HG02588 (cell line): Measurements from ENCODE around the gene STK11IP.
"Not testable (repeated sequence)": the region's sequence is repeated elsewhere in the genome, so short reads cannot be mapped to it uniquely, and the experiment has no call there.

Experiments
- ATAC-seq: cut with Tn5 transposase; IDR thresholded peaks from one replicate; pipeline ENCODE4 v1.9.1; 2021; ENCODE audit warnings: mild to moderate bottlenecking, moderate library complexity; ENCODE audit not compliant: unreplicated experiment

Gene STK11IP

DNA sequence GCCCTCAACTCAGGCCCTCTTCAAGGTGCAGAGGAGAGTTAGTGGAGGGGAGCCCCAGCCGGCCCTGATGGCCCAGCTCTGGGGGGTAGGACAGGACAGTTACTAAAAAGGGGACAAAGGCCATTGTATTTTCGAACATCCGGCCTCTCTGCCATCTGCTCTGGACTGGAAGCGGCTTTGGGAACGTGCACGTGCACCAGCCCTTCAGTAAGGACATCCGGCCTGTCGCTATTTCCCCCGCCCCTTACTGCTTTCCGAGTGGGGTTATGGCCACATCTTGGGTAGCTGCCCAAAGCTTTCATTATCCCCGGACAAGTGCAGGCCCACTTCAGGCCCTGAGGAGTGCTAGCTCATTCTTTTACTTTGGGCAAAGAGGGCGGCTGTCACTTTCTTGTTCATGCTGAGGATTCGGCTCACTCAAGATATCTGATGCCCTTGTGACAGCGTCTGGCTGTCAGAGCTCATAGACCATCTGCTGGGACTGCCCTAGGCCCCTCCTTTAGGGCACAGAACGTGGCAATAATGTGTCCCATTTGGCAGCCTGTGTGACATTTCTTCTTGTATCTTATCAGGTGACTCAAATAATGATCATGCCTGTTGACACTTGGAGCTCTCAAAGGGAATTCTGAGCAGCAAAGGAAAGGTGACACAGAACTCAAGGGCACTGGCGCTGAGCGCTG, 47.3 kb downstream of the STK11IP start:
- no peak for ATAC-seq

DNA sequence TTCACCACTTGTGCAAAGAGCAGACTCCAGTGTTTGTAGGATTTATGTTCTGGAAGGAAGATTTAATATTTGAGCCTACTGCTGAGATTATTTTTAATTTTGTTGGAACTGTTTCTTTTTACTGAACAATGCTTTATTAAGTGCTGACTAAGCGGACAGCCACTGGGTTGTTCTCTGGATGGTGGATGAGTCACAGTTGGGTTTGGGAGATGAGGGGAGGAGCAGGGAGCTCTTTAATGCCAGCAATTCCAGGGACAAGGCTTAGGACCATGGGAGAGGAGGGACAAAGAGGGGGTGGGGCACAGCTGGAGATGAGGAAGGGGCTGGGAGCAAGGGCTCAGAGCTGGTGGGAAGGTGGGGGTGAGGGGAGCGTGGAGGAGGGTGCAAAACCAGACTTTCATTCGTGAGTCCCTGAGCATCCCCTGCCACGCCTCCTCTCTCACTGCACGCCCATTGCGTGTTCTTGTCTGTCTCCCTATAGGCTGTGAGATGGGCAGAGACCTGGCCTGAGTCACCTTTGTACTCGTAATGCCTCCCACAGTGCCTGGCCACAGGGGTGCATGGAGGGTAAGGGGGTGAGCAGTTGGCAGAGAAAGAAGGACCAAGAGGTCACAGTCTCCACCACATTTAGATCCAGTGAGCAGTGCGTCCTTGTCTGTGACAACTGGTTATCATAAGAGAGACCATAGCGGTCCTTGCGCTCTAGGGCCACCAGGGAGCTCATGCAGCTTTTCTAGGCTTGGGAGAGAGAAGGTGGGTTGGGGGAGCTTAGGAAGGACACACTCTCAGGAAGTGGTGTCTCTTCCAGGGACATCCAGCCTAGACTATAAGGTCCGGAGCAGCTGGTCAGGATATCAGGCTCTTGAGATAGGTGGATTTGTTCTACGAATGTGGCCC, 48.2 kb downstream of the STK11IP start:
- ATAC-seq = no peak

DNA sequence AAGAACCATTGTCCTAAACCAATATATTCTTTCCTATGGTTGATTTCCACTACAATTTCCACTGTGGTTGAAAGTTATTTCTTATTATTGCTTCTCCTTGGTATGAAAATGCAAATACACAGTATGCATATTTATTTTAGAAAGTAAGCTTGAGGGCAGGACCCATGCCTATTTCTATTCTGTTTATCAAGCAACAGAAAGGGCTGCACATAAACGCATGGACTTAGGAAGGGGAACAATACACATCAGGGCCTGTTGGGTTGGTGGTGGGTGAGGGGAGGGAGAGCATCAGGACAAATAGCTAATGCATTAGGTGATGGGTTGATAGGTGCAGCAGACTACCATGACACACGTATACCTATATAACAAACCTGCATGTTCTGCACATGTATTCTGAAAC, 50.5 kb downstream of the STK11IP start:
- no peak for ATAC-seq

DNA sequence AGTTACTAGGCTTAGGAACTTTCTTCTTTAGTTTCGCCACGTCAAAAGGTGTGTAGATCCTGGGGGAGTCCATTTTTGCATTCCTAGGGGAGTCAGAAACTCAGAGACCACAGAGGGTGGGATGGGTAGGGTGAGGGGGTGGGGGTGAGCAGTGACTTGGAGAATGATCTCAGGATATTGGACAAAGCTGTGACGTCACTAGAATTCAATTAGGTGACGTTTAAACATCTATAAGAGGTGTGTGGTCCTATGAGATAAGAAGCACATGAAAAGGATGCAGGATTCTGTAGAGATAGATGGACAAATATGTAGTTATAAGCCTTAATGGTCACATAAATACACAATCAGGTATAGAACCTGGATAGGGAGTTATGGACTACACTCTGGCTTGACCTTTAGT, 51.3 kb downstream of the STK11IP start:
- no peak for ATAC-seq

DNA sequence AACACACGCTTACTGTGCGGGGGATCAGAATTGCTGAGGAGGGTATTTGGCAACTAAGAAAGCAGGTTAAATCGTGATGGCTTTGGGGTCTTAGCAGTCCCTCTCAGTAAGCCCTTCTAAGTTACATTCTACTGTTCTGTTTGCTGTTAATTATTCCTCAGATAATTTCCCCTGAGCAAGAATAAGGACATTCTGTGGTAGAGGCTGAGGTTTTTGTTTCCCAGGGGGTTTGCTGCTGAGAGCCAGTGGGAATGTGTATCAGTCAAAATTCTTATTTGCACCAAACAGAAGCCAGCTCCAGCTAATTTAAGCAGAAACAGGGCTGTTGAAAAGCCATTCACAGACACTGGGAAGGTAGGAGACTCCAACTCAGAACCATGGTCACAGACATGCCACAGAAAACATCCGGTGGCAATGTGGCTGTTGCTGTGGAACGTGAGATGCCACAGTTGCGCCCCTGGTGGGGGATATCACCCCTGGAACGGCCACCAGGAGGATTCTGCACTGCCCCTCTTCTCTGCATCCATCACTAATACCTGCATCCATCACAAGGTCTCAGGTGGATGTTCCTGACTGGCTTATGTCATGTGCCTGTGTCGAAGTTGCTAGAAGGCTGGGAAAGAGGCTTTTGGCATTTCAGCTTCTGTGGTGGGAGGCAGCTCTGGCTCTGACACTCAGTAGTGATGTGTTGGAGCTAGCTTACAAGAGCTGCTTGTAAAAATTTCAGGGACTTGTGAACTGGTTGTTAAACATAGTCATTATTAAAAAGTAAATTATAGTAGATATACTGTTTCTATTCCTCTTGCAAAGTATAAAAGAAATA, 53.0 kb downstream of the STK11IP start:
- no peak for ATAC-seq

DNA sequence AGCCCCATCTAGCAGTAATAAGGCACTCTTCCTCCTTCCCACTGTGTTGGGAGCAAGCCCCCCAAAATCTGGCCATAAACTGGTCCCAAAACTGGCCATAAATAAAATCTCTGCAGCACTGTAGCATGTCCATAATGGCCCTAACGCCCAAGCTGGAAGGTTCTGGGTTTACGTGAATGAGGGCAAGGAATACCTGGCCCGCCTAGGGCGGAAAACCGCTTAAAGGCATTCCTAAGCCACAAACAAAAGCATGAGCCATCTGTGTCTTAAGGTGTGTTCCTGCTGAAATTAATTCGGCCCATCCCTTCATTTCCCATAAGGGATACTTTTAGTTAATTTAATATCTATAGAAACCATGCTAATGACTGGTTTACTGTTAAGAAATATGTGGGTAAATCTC, 54.0 kb downstream of the STK11IP start:
- not testable (repeated sequence) for ATAC-seq

DNA sequence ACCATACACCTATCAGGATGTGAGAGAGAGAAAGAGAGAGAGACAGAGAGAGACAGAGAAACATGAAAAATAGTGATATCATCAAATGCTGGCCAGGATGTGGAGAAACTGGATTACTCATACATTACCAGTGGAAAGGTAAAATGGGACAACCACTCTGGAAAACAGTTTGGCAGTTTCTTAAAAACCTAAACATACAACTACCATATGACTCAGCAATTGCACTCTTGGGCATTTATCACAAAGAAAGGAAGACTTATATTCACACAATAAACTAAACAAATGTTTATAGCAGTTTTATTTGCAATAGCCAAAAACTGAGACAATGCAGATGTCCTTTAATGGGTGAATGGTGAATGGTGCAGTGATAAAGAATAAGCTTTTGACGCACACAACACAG, 58.9 kb downstream of the STK11IP start:
- ATAC-seq = no peak

DNA sequence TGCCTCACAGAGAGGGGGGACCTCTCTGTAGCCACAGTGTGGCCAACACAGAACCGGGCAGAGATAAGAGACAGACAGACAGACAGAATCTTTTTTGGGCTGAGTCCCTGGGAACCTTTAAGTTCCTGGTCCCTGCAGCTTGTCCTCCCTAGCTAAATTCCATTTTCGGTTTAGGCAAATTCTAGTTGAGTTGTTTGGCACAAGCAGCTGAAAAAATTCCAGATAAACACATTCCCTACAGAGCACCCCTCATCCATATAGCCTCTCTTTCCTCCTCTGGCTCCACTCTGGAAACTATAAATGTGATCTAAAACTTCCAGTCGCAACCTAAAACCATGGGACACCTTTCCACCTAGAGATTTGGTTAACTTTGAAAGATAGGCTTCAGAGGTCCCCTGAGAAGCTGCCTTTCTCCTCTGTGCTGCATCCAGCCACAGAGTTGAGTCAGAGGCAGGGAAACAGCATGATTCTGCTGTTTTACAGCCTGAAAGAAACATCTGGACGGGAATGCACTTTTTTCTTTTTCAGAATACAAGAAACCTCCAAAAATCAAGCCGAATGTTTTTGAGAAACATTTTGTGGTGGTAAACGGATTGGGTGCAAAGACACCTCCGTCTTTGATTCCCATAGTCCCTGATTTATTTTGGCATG, 60.7 kb downstream of the STK11IP start:
- no peak for ATAC-seq

DNA sequence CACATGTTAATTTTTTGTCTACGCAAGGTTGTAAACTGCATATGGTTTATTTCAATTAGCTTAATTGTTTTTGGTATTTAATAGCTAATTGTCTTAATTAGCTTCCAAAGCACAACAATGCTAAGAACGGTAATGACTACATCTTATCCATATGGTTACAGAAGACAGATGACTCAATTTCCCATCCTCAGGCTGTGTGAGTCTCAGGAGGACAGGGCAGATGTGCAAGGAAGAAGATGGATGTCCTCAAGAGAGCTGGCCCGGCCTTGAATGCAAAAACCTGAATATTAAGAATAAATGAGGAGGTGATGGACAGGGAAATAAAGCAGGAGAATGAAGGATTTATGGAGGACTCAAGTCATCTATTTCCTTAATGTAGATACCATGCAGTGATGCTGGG, 61.2 kb downstream of the STK11IP start:
- ATAC-seq = no peak

DNA sequence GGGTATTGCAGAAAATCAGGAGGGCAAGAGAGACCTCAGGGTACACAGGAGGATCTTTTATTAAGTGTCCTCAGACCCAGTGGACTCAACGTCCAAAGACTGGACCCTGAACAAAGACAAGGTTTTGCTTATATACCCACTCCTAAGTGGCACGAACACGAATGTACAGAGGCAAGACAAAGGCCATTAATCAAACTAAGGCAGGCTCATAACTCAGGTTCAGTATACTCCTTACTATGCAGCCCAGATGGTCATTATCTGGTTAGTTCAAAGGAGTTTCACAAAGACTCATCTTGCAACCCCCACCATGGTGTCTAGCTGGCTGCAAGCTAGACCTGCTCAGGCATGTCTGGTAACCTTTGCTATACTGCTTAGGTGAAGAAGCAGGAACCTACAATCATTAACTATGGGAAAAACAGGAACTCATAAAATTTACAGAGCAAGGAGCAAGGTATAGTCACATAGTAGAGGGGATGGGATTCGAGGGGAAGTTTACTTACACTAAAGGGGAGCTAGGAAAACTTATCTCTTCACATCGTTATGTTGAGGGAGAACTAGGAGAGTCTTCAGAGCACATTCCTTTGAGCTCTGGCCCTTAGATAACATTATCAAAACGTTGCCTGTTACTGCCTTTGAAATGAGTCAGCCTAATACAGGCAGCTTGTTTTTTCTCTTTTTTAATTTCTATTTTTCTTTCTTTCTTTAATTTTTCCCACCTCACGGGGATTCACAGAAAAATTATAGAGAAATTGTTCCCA, 63.7 kb downstream of the STK11IP start:
- peak; percentile 87 for ATAC-seq

DNA sequence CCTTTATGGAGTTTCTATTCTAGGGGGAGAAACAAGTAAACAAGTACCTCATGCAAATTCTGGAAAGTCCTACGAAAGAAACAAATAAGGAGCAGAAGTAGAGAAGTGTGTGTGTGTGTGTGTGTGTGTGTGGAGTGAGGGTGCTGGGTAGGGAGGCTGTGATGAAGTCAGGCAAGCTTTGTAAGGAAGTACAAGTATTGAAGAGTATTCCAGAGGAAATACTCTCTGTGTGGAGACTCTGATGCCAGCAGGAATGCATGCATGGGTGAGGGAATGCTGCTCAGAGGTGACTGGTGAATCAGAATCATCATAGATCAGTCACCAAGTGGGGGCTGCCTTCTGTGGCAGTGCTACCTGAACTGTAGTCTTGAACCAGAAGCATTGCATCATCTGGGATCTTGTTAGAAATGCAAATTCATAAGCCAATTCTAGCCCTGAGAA, 64.3 kb downstream of the STK11IP start:
- ATAC-seq = peak; percentile 15

DNA sequence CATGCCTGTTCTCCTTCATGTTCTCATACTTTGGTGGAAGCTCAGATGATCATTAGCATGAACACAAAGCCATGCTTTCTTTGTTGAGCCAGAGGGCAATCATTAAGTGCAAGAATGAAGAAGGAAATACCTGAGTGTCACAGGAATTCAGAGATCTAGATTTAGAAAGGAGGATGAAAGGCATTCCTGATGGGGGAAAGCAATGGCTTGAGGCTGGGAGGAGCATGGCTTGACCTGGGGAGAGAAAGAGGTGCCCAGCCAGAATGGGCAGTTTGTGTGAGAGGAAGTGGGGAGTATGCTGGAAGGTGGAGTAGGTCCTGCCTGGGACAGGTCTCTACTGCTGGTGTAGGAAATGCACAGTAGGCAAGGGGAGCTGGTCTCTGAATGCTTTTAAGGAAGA, 64.9 kb downstream of the STK11IP start:
- ATAC-seq = no peak

DNA sequence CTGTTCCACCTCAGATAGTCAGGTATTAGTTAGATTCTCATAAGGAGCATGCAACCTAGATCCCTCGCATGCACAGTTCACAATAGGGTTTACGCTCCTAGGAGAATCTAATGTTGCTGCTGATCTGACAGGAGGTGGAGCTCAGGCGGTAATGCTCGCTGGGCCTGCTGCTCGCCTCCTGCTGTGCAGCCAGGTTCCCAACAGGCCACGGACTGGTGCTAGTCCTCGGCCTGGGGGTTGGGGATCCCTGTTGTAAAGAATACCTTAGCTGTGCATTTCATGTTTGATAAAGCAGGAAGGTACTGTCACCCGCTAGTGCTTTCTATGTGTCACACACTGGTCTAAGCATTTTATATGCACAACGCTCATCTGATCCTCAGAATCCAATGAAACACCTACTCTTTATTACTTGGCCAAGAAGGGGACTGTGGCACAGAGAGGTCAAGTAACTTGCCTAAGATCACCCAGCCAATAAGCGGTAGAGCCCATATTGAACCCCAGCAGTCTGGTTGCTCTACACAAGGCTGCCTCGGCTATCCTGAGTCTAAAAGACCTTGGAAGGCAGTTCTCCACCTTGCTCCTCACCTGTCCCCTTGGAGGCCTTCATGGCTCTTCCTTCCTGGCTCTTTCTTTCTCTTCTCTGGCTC, 65.6 kb downstream of the STK11IP start:
- ATAC-seq = no peak

DNA sequence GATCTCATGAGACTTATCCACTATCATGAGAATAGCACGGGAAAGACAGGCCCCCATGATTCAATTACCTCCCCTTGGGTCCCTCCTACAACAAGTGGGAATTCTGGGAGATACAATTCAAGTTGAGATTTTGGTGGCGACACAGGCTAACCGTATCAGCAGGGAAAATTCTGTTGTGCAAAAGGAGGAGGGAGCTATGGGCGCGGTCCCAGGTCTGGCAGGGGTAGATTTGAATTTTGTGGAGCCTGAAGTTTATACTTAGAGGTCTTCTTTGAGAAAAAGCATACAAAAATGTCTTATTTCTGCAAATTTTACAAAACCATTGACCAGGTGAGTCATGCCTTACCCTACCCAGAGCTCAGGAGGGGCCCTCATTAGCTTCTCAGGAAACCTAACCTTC, 66.4 kb downstream of the STK11IP start:
- no peak for ATAC-seq

DNA sequence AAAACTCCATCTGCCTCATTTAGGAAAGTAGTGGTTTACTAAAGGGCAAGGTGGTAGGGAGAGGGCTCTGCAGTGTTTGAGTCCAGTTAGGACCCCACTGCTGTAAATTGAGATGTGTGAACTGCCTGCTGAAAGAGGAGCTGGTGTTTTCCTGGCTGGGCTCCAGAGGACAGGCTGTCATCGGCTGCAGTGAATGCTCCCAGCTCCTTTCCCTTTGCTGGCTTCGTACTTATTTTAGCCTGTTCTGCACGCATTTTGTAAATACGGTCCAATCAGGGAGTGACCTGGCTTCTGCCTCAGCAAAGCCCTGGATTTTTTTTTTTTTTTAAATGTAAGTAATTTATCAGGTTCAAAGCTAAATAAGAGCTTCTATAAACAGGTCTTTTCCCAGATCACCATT, 67.3 kb downstream of the STK11IP start:
- ATAC-seq = no peak

DNA sequence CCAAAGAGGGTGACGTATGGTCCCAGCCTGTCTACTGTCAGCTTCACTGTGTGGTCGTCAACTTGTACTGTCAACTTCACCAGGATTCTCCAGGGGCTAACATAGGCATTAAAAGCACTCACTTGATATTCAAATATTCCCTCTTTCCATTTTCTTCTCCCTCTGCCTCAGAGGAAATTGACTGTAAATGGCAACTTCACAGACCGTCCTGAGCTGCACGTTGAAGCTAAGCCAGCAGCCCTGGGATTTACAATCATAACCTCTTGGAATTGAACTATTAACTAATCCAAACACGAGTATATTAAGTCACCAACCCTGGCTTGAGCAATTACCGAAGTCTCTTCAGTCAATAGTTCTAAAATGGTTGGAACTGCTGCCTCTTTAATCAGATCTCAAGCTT, 68.3 kb downstream of the STK11IP start:
- ATAC-seq = no peak
